T follicular helper cell (primary cell): ENCODE results near the gene ATP2A1.
A peak's percentile ranks its signal among the peaks of the same experiment; 100 is the strongest.
"Not testable (repeated sequence)": the region's sequence is repeated elsewhere in the genome, so short reads cannot be mapped to it uniquely, and the experiment has no call there.

ENCODE experiments used
- DNase-seq: peaks from one replicate; pipeline ENCODE4 v3.0.0-alpha.2; 2020; ENCODE audit warnings: low read depth

Gene ATP2A1

GRCh38 chr16:28910086-28911031 lies 32.1 kb downstream of the ATP2A1 start:
- no peak for DNase-seq

GRCh38 chr16:28912558-28912957 lies 34.3 kb downstream of the ATP2A1 start:
- no peak for DNase-seq

- DNase-seq, result no peak
Observed at GRCh38 chr16:28913946-28914724, 35.8 kb downstream of the ATP2A1 start.

GRCh38 chr16:28915181-28915580 lies 36.9 kb downstream of the ATP2A1 start:
- DNase-seq, result no peak

GRCh38 chr16:28917095-28917494 lies 38.8 kb downstream of the ATP2A1 start:
- no peak for DNase-seq

- DNase-seq, result no peak
Observed at GRCh38 chr16:28918698-28919097, 40.4 kb downstream of the ATP2A1 start.

- no peak for DNase-seq
Observed at GRCh38 chr16:28923231-28923587, 44.9 kb downstream of the ATP2A1 start.

GRCh38 chr16:28923652-28924398 lies 45.5 kb downstream of the ATP2A1 start:
- DNase-seq, result no peak

GRCh38 chr16:28924399-28924761 lies 46.1 kb downstream of the ATP2A1 start:
- DNase-seq, result no peak

GRCh38 chr16:28924762-28925385 lies 46.6 kb downstream of the ATP2A1 start, which contains the start of gene RABEP2:
Gene RABEP2 (minus strand): TSS chr16:28925238. CDS start chr16:28925163, 75 bp downstream.
- peak; percentile 89 for DNase-seq

- DNase-seq, result peak; percentile 70
Observed at GRCh38 chr16:28925386-28926228, 47.3 kb downstream of the ATP2A1 start.

GRCh38 chr16:28926284-28926683 lies 48.0 kb downstream of the ATP2A1 start:
- not testable (repeated sequence) for DNase-seq

- no peak for DNase-seq
Observed at GRCh38 chr16:28927815-28928214, 49.5 kb downstream of the ATP2A1 start.

GRCh38 chr16:28930203-28930602 lies 51.9 kb downstream of the ATP2A1 start:
- no peak for DNase-seq

- no peak for DNase-seq
Observed at GRCh38 chr16:28930652-28931051, 52.4 kb downstream of the ATP2A1 start.

GRCh38 chr16:28931801-28932225 lies 53.5 kb downstream of the ATP2A1 start, which contains the start of gene CD19:
Gene CD19 (plus strand): TSS chr16:28931971. CDS start chr16:28932001, 30 bp downstream.
- DNase-seq, result no peak

- DNase-seq, result no peak
Observed at GRCh38 chr16:28932339-28933141, 54.3 kb downstream of the ATP2A1 start.

- no peak for DNase-seq
Observed at GRCh38 chr16:28933171-28933570, 54.9 kb downstream of the ATP2A1 start.

- DNase-seq, result no peak
Observed at GRCh38 chr16:28935346-28935745, 57.1 kb downstream of the ATP2A1 start.
